GM12878 (cell line): ENCODE measurements around the gene SMR3A. TPM values are rescaled to one million over a fixed set of nuclear protein-coding genes. Genes with fewer than 3 reads are reported as not detected.

Experiments used
- ATAC-seq: fragments of 200-7000 bp; cut with Tn5 transposase; 3 replicates; pipeline ENCODE4 v1.9.1; 2020; ENCODE audit warnings: mild to moderate bottlenecking, moderate library complexity
- BruUV-seq: library from RNA; stranded (reverse); fragments of 400-500 nt; replicated peaks from 2 replicates; lab custom pipeline; 2021; lab: Mats Ljungman, UMichigan
- CTCF ChIA-PET: fragments of 300-600 bp; sonication (Branson Sonifier 250); formaldehyde crosslinking; extraction: SDS; loops from one replicate; lab custom pipeline; 2021; ENCODE audit warnings: inconsistent platforms; lab: Yijun Ruan, JAX
- POLR2A ChIA-PET: fragments of 350-600 bp; formaldehyde crosslinking; extraction: SDS; loops from one replicate; lab custom pipeline; 2021; ENCODE audit warnings: inconsistent platforms; lab: Charles Lee
- RAD21 ChIA-PET: fragments of 300-600 bp; sonication (Branson Sonifier 250); formaldehyde crosslinking; loops from one replicate; lab custom pipeline; 2023; ENCODE audit warnings: antibody characterized with exemption; ENCODE audit not compliant: unreplicated experiment; lab: Charles Lee
- SMC1A ChIA-PET: fragments of 300-600 bp; sonication (Branson Sonifier 250); formaldehyde crosslinking; loops from one replicate; lab custom pipeline; 2023; ENCODE audit not compliant: unreplicated experiment, uncharacterized antibody; lab: Charles Lee
- DNase-seq: peaks from one replicate; pipeline ENCODE4 v3.0.0-alpha.2; 2011; ENCODE audit warnings: low read depth, low spot score
- FAIRE-seq: peaks from 3 replicates; lab custom pipeline; 2011; peaks lifted over from hg19 to GRCh38; lab: Jason Lieb, UNC
- H2AFZ ChIP-seq: 2 replicates; pipeline ENCODE4 v1.6.0; 2011; ENCODE audit warnings: low read depth, low read length, control low read depth; ENCODE audit not compliant: control insufficient read depth
- H3K27ac ChIP-seq: 2 replicates; pipeline ENCODE4 v1.5.1; 2011; ENCODE audit warnings: control low read depth; ENCODE audit not compliant: control insufficient read depth, insufficient read depth
- H3K27me3 ChIP-seq, 2 experiments: replicated peaks in 1 of 2; 2 replicates each; pipeline versions ENCODE4 v1.6.0 to v1.6.1; 2011; ENCODE audit warnings: low read length in 1 of 2; ENCODE audit not compliant: control insufficient read depth in 2 of 2, insufficient read depth in 2 of 2
- H3K36me3 ChIP-seq, 2 experiments: 2 replicates each; pipeline ENCODE4 v1.5.1; 2011; ENCODE audit warnings: low read length in 1 of 2; ENCODE audit not compliant: control insufficient read depth in 2 of 2, insufficient read depth in 2 of 2
- H3K4me1 ChIP-seq: 2 replicates; pipeline ENCODE4 v1.6.1; 2011; ENCODE audit warnings: mild to moderate bottlenecking, low read length, moderate library complexity, mixed read lengths; ENCODE audit not compliant: control insufficient read depth, insufficient read depth
- H3K4me2 ChIP-seq: 2 replicates; pipeline ENCODE4 v1.6.0; 2011; ENCODE audit warnings: control low read depth; ENCODE audit not compliant: control insufficient read depth, insufficient read depth
- H3K4me3 ChIP-seq: fragments of 200-600 bp; sonication (generic); 2 replicates; pipeline ENCODE4 v1.5.1; 2016
- H3K79me2 ChIP-seq: 2 replicates; pipeline ENCODE4 v1.6.0; 2011; ENCODE audit warnings: low read length; ENCODE audit not compliant: control insufficient read depth, insufficient read depth
- H3K9ac ChIP-seq: 2 replicates; pipeline ENCODE4 v1.8.0; 2011; ENCODE audit warnings: low read length, control low read depth, mixed read lengths; ENCODE audit not compliant: control insufficient read depth, insufficient read depth
- H3K9me3 ChIP-seq: replicated peaks from 3 replicates; pipeline ENCODE4 v1.5.1; 2011; ENCODE audit warnings: mild to moderate bottlenecking, low read length; ENCODE audit not compliant: control insufficient read depth, insufficient read depth
- H4K20me1 ChIP-seq: 2 replicates; pipeline ENCODE4 v1.6.0; 2011; ENCODE audit not compliant: control insufficient read depth, insufficient read depth
- CREB1 ChIP-seq: IDR thresholded peaks from 2 replicates; pipeline ENCODE4 v1.6.1; 2012; ENCODE audit warnings: low read depth, mild to moderate bottlenecking, inconsistent platforms
- IRF4 ChIP-seq: IDR thresholded peaks from 2 replicates; pipeline ENCODE4 v1.6.1; 2011; ENCODE audit warnings: low read depth, low read length
- MEF2A ChIP-seq: IDR thresholded peaks from 2 replicates; pipeline ENCODE4 v1.6.1; 2011; ENCODE audit warnings: low read depth, mild to moderate bottlenecking, low read length, moderate library complexity; ENCODE audit not compliant: insufficient read depth
- NFYA ChIP-seq: IDR thresholded peaks from 2 replicates; pipeline ENCODE4 v1.6.1; 2011; ENCODE audit warnings: low read depth, mild to moderate bottlenecking, low read length, improper control_type of control experiment, borderline replicate concordance
- RAD21 ChIP-seq: IDR thresholded peaks from 2 replicates; pipeline ENCODE4 v1.6.1; 2011; ENCODE audit warnings: mild to moderate bottlenecking, low read depth, low read length, moderate library complexity; ENCODE audit not compliant: insufficient read depth
- SMC3 ChIP-seq: IDR thresholded peaks from 2 replicates; pipeline ENCODE4 v1.6.1; 2011; ENCODE audit warnings: low read length, improper control_type of control experiment, borderline replicate concordance
- SRF ChIP-seq, 2 experiments: IDR thresholded peaks; 2 replicates each; pipeline ENCODE4 v1.6.1; 2011; ENCODE audit warnings: low read depth in 2 of 2, low read length in 2 of 2, mild to moderate bottlenecking in 1 of 2, moderate library complexity in 1 of 2
- WGBS: methylation state at CpG from one replicate; pipeline ENCODE4 v1.1.6; 2016; ENCODE audit warnings: low lambda C conversion rate; ENCODE audit not compliant: insufficient replicate concordance, insufficient coverage; ENCODE audit errors: missing lambda C conversion rate; 5-methylcytosine and 5-hydroxymethylcytosine counted together
- in situ Hi-C: fragments of 300-500 bp; cut with MboI; formaldehyde crosslinking; loops from 9 replicates; pipeline ENCODE4 v1.14.3; 2018; ENCODE audit warnings: mixed read lengths
- intact Hi-C: fragments of 100-400 bp; cut with micrococcal nuclease; formaldehyde crosslinking; loops from one replicate; pipeline ENCODE4 v1.14.2; 2022; ENCODE audit not compliant: unreplicated experiment
- polyA plus RNA-seq, 11 experiments: library from polyadenylated mRNA; depleted of rRNA in 4 of 11; unstranded in 6 of 11; stranded (reverse) in 5 of 11; fragments of >200 nt; fragmentation: Nextera tagmentation in 4 of 11; fragmentation: Illumina TruSeq in 1 of 11; extraction: Ambion mirVana in 4 of 11; extraction: Trizol in 1 of 11; gene quantifications; 1 replicate in 1 of 11; 2 replicates in 10 of 11; pipeline versions ENCODE4 v1.2.1 to v1.2.3, GENCODE V29; 2011 to 2016; ENCODE audit warnings: inconsistent platforms in 2 of 11, missing spikeins in 2 of 11, low read depth in 1 of 11
- total RNA-seq, 4 experiments: library from RNA; depleted of rRNA in 3 of 4; stranded (reverse); fragments of >200 nt in 3 of 4; fragmentation: Illumina TruSeq in 1 of 4; extraction: Trizol in 1 of 4; gene quantifications; 2 replicates each; pipeline versions ENCODE4 v1.2.1 to v1.2.3, GENCODE V29; 2013 to 2021
- TF ChIP-seq, protein P1 (sequence below), 3 experiments: IDR thresholded peaks in 2 of 3; conservative IDR thresholded peaks in 1 of 3; 2 replicates each; pipeline ENCODE4 v1.5.1; 2011; ENCODE audit warnings: low read depth in 3 of 3, low read length in 3 of 3, mild to moderate bottlenecking in 3 of 3, control low read depth in 2 of 3, moderate library complexity in 2 of 3, inconsistent platforms in 1 of 3, mixed read lengths in 1 of 3; ENCODE audit not compliant: control insufficient read depth in 2 of 3, insufficient read depth in 1 of 3; ENCODE audit errors: extremely low read depth in 1 of 3
- TF ChIP-seq, protein P2 (sequence below): fragments of 450-650 bp; IDR thresholded peaks from 2 replicates; pipeline ENCODE4 v1.6.1; 2016; ENCODE audit warnings: mild to moderate bottlenecking

The SMR3A gene
- total and polyA plus RNA-seq, 10 of the 15 experiments (the other 5 are each of a cell fraction or from before 2014, with no cell fraction given) = not detected

DNA sequence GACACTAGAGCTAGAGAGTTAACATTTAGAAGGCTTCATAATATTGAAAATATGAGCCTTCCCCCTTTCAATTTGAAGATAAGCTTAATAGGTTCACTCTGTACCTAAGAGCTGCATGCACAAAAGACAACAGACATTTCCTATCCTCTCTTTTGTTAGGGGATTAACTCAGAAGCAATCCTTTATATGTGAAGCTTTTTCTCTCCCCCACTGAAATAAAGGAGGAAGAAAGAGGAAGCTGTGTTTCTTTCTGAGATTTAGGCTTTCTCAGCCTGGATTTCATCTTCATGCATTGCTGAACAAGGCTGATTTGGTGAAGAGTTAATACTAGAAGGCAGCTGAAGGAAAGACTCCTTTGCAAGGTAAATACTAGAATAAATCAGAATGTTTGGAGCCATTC, 46.8 kb upstream of the SMR3A start:
- BruUV-seq = no TSS peak
- H3K27ac ChIP-seq = no peak overlapping the region
- POLR2A ChIA-PET = no interaction called here

DNA sequence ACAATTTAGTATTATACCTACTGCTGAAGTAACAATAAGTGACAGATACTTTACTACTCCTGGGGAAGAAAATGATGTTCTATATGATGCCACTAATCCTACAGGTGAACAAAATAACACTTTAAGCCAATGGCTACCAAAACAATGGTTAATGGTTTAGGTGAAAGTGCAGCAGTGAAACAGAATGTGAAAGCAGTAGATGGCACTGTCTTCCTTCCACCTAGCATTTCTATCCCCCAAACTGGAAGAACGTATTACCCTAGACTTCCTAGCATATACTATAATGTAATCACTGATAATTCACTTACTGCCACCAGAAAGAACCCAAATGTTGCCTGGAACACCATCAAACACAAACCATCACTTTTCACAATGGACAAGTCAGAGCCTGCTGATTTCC, 44.6 kb upstream of the SMR3A start:
- ChIA-PET POLR2A (no interaction called here), CTCF (interaction anchor here (0.7 to 6.8 kb wide), 8 partner anchors 10 to 243 kb away, joined by 3 to 80 read pairs (median 4); no protein-coding TSS in a partner anchor), SMC1A (interaction anchor here (1.2 to 1.9 kb wide), 7 partner anchors 10 to 195 kb away, joined by 3 to 12 read pairs (median 7); no protein-coding TSS in a partner anchor), RAD21 (interaction anchor here (0.6 to 2.3 kb wide), 2 partner anchors 190 to 192 kb away, joined by 3 to 10 read pairs; no protein-coding TSS in a partner anchor)
- intact Hi-C loops (loop anchor here (1.0 to 5.0 kb wide), 3 partner anchors 91 to 241 kb away; no protein-coding TSS in a partner anchor), in situ Hi-C loops (no loop called here)
- no peaks in the 10 kb centered on the region for H3K9me3 ChIP-seq
- no peak overlapping the region for H2AFZ ChIP-seq
- no peaks in the 10 kb centered on the region for H3K79me2 ChIP-seq
- H3K4me3 ChIP-seq = no peak overlapping the region
- peak; percentile 84 for ATAC-seq
- TF ChIP-seq MEF2A (no peak), NFYA (no peak), IRF4 (0 out of 2 replicates have a peak, but pooled peaks have one; percentile 33), SMC3 (peak; percentile 52; the same call in 1 of the 2 replicates), CREB1 (no peak), RAD21 (peak; percentile 42)
- TF ChIP-seq, protein P1, sequence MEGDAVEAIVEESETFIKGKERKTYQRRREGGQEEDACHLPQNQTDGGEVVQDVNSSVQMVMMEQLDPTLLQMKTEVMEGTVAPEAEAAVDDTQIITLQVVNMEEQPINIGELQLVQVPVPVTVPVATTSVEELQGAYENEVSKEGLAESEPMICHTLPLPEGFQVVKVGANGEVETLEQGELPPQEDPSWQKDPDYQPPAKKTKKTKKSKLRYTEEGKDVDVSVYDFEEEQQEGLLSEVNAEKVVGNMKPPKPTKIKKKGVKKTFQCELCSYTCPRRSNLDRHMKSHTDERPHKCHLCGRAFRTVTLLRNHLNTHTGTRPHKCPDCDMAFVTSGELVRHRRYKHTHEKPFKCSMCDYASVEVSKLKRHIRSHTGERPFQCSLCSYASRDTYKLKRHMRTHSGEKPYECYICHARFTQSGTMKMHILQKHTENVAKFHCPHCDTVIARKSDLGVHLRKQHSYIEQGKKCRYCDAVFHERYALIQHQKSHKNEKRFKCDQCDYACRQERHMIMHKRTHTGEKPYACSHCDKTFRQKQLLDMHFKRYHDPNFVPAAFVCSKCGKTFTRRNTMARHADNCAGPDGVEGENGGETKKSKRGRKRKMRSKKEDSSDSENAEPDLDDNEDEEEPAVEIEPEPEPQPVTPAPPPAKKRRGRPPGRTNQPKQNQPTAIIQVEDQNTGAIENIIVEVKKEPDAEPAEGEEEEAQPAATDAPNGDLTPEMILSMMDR (IDR thresholded peaks at IDR 0.05 in 2 of 3, conservative IDR thresholded peaks at IDR 0.05 in 1 of 3; ENCODE audit: control insufficient read depth in 2 of 3, extremely low read depth in 1 of 3, insufficient read depth in 1 of 3, low read depth in 3 of 3, low read length in 3 of 3) = peak; percentile 26 to 49 (median 28); a peak in 3 of 6 replicates
- no peak overlapping the region for H3K27ac ChIP-seq
- no peak for DNase-seq
- no peaks in the 10 kb centered on the region for H3K4me1 ChIP-seq
- FAIRE-seq = no peak
- H3K27me3 ChIP-seq = no peaks in the 10 kb centered on the region
- H3K36me3 ChIP-seq = no peaks in the 10 kb centered on the region
- no peaks in the 10 kb centered on the region for H4K20me1 ChIP-seq
- 0% methylated on average over 1 of the region's 1 CpG for WGBS
- BruUV-seq = no TSS peak
- no peak overlapping the region for H3K9ac ChIP-seq
- no peak overlapping the region for H3K4me2 ChIP-seq

More for the DNA sequence above, 46.8 kb upstream of the SMR3A start:
- no peak for DNase-seq
- no peaks in the 10 kb centered on the region for H3K9me3 ChIP-seq
- no peaks in the 10 kb centered on the region for H3K4me1 ChIP-seq
- SMC1A ChIA-PET = interaction anchor here (1.0 to 1.9 kb wide), 6 partner anchors 8 to 247 kb away, joined by 3 to 8 read pairs (median 5); partner anchors contain the start of gene CABS1
- H3K9ac ChIP-seq = no peak overlapping the region
- FAIRE-seq = no peak
- TF ChIP-seq SRF (IDR thresholded peaks at IDR 0.05; ENCODE audit: low read depth in 2 of 2, low read length in 2 of 2) = no peak
- TF ChIP-seq, protein P2, sequence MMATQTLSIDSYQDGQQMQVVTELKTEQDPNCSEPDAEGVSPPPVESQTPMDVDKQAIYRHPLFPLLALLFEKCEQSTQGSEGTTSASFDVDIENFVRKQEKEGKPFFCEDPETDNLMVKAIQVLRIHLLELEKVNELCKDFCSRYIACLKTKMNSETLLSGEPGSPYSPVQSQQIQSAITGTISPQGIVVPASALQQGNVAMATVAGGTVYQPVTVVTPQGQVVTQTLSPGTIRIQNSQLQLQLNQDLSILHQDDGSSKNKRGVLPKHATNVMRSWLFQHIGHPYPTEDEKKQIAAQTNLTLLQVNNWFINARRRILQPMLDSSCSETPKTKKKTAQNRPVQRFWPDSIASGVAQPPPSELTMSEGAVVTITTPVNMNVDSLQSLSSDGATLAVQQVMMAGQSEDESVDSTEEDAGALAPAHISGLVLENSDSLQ = no peak
- TF ChIP-seq, all 136 proteins: peak for 0
- ChIA-PET CTCF (interaction anchor here (0.8 to 6.8 kb wide), 3 partner anchors 14 to 245 kb away, joined by 3 to 80 read pairs (median 8); no protein-coding TSS in a partner anchor), RAD21 (interaction anchor here (2.3 kb wide), 1 partner anchor 192 kb away, joined by 10 read pairs; no protein-coding TSS in a partner anchor)
- in situ Hi-C loops (no loop called here), intact Hi-C loops (no loop called here)
- H2AFZ ChIP-seq = no peak overlapping the region
- H3K36me3 ChIP-seq = no peaks in the 10 kb centered on the region
- no peaks in the 10 kb centered on the region for H3K79me2 ChIP-seq
- no peak overlapping the region for H3K4me3 ChIP-seq
- H4K20me1 ChIP-seq = no peaks in the 10 kb centered on the region
- no peak overlapping the region for H3K4me2 ChIP-seq
- no peaks in the 10 kb centered on the region for H3K27me3 ChIP-seq
- ATAC-seq = no peak
